M059J (cell line): ENCODE results near the gene FKBP15. TPM values are rescaled to one million over a fixed set of nuclear protein-coding genes. Genes with fewer than 3 reads are reported as not detected.
"Not testable (repeated sequence)": the region's sequence is repeated elsewhere in the genome, so short reads cannot be mapped to it uniquely, and the experiment has no call there.

Source experiments
- DNase-seq: peaks from one replicate; pipeline ENCODE4 v3.0.0-alpha.2; 2012; ENCODE audit warnings: low read depth
- total RNA-seq: library from RNA; depleted of rRNA; stranded (reverse); fragments of >200 nt; shearing (Covaris generic); gene quantifications from 2 replicates; pipeline ENCODE4 v1.2.3, GENCODE V29; 2014

FKBP15 gene
- total RNA-seq, 1 experiment from 2014 or later = 36.8 TPM

DNA sequence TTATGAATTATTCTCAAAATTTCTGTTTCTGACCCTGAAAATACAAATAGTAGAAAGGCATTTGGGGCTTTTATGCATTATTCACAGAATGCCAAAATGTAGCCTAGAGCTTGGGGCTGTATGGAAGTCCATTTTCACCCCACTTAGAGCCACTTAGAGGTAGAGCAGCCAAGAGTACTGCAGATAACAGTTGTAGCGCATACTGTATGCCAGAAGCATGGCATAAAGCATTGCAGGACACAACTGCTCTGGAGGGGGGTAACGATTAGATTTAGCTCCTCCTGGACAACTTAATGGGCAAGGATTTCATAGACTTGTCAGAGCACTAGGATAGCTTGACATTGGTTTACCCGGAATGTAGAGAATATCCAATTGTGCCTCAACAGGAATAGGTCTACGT lies 15.9 kb upstream of the FKBP15 start:
- no peak for DNase-seq

- DNase-seq = not testable (repeated sequence)
Observed at GRCh38 chr9:113235701-113236255, 14.7 kb upstream of the FKBP15 start.

- no peak for DNase-seq
Observed at GRCh38 chr9:113231701-113232100, 10.6 kb upstream of the FKBP15 start.

DNA sequence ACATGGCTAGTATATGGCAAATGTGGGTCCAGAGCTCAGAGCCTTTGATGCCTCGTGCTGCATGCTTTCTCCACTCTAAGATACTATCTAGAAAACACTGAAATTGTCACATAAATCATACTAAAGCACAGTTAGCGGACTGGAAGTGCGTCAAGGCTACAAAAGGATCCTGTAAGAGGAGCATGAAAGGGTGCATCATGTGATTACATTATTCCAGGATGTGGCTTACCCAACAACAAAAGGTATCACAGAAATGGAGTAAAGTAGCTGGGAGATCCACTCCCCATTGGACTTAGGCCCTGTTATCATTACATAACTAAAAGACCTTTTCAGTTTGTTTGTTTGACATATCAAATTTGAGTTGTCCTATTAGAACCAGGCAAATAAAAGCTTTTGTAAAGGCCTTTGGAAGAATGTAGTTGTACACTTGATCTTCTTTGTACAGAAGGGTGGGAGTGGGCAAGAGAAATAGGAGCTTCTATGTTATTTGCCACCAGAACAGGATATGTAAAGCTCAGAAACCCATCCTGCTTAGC lies 7.1 kb upstream of the FKBP15 start:
- DNase-seq = peak; percentile 12

DNA sequence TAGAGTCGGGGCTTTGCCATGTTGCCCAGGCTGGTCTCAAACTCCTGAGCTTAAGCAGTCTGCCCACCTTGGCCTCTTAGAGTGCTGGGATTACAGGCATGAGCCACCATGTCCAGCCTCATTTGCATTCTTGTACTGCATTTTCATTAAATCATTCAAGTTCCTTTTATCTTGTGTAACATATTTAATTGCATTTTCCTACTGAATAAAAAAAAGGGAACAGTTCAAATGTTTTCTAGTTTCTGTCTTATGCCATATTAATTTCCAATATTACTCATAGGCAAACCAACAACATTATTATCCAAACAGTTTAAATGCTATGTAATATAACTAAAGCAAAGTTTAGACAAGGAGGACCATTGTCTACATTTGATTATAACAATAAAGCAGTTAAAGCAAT lies 6.4 kb upstream of the FKBP15 start:
- DNase-seq = no peak

- DNase-seq = peak; percentile 82
Observed at GRCh38 chr9:113223963-113224362, 2.9 kb upstream of the FKBP15 start.

DNA sequence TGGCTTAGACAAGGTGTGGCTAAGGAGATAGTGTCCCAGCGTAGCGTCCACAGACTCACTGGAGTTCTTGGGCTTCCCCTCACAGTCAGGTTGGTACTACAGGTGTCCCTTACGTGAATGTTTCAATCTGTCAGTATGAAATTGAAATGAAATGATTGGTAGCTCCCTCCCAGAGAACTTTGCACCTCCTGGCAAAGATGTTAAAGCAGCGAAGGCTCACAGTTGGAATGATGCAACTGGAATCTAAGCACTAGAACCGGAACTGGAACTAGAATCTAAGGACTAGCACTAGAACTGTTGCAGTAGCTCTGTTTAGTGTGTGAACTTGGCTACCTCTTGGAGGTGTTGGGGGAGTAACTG lies 1.4 kb upstream of the FKBP15 start:
- peak; percentile 11 for DNase-seq

- peak; percentile 34 for DNase-seq
Observed at GRCh38 chr9:113221800-113222481, 864 bp upstream of the FKBP15 start.

DNA sequence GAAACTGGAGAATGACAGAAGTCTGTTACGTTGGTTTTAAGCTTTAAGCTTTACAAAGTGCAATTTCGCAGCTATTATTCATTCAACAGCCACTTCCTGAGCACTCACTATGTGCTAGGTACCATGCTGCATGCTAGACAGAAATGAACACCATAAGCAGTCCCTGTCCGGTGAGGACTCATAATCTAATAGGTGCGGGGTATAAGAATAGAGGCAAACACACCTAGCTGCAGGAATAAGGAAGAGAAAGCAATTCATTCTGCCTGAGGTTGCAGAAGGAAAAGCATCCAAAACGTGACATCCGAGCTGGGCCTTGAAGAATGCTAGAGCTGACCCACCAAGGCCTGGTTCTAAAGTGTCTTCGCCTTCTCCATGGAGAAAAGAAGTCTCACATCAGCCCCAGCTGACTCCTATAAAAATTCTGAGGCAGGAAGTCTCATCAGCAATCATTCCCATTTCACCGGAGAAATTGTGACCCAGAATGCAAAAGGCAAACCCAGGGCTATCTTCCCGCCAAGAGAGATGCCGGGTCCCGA lies 542 bp downstream of the FKBP15 start:
- DNase-seq = peak; percentile 36

GRCh38 chr9:113219969-113220368 lies 1.1 kb downstream of the FKBP15 start:
- DNase-seq = peak; percentile 92

GRCh38 chr9:113219186-113219936 lies 1.7 kb downstream of the FKBP15 start:
- no peak for DNase-seq

DNA sequence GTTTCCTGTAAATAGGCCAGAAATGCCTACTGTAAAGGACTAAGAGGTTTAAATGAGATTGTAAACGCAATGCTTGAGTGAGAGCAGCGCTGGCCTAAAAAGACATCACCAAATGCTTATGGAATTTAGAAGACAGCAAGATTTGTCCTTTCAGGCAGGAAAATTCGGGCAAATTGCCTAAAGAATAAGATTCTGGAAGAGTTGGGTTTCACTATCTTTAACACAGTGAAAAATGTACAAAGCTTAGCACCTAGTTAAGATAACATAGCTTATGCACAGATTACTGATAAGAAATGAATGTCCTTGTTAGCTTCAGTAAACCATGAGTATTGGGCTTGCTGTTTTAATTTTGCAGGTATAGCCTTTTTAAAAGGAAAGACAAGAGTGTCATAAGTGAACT lies 4.7 kb downstream of the FKBP15 start:
- no peak for DNase-seq

DNA sequence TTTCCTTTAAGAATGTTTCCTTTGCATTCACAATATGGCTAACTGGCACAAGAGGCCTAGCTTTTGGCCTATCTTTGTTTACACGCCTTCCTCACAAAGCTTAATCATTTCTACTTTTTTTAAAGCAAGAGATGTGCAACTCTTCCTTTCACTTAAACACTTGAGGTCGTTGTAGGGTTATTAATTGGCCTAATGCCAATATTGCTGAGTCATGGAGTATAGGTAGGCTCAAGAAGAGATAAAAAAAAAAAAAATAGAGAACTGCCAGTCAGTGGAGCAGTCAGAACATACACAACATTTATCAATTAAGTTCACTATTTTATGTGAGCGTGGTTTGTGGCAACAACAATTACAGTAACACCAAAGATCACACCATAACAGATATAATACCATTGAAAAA lies 5.9 kb downstream of the FKBP15 start:
- DNase-seq = peak; percentile 65

DNA sequence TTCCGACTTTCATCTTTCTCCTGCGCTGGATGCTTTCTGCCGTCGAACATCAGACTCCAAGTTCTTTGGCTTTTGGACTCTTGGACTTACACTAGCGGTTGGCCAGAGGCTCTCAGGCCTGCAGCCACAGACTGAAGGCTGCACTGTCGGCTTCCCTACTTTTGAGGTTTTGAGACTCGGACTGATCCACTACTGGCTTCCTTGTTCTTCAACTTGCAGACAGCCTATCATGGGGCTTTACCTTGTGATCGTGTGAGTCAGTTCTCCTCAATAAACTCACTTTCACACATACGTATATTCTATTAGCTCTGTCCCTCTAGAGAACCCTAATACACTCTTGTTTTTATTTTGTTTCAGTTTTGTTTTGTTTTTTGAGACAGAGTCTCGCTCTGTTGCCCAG lies 10.3 kb downstream of the FKBP15 start:
- DNase-seq = no peak

DNA sequence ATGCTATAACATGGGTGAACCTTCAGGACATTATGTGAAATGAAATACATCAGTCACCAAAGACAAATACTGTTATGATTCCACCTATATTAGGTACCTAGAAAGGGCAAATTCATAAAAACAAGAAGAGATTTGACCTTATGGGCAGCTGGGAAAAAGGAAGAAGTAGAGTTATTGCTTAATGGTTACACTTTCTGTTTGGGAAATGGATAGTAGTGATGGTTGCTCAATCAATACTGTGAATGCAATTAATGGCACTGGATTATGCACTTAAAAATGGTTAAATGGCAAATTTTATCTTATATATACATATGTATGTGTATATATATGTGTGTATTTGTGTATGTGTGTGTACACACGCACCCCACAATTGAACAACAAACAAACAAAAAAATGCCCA lies 15.2 kb downstream of the FKBP15 start:
- DNase-seq = no peak

DNA sequence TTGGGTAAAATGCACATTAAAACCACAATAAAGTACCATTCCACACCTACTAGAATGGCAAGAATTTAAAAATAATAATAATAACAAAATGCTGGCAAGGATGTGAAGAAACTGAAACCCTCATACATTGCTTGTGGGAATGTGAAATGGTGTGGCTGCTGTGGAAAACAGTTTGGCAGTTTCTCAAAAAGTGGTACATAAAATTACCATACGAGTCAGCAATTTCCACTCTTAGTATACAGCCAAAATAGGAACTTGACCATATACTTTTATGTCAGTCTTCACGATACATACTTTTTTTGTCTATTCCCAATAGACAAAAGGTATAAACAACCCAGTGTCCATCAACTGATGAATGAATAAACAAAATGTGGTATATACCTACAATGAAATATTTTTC lies 15.6 kb downstream of the FKBP15 start:
- DNase-seq = no peak

DNA sequence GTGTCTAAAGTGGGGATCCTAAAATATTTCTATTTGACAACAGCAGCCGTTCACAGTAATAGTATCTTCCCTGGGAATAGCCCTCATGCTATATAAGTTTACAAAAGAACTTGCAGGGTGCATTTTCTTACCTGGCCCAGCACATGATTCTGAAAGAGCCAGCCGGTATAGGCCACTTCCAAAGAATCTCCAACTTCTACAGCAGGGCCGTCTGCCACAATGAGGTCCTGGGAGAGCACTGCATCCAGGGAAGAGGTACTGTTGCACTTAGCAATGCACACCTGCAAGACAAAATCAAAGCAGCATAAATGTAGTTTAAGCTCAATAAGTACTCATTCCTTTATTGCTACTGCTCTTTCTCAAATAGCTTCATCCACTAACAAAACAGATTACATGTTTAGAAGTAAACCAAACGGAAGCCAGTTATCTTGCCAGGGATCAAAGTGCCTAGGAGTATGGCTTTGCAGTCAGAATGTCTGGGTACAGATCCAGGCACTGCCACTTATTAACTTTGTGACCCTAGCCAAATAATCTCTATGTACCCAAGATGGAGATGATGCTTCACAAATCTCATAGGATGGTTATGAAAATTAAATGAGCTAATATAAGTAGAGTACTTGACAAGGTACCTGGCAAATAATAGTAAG lies 21.3 kb downstream of the FKBP15 start:
- no peak for DNase-seq

- DNase-seq = no peak
Observed at GRCh38 chr9:113192455-113192854, 28.6 kb downstream of the FKBP15 start.

DNA sequence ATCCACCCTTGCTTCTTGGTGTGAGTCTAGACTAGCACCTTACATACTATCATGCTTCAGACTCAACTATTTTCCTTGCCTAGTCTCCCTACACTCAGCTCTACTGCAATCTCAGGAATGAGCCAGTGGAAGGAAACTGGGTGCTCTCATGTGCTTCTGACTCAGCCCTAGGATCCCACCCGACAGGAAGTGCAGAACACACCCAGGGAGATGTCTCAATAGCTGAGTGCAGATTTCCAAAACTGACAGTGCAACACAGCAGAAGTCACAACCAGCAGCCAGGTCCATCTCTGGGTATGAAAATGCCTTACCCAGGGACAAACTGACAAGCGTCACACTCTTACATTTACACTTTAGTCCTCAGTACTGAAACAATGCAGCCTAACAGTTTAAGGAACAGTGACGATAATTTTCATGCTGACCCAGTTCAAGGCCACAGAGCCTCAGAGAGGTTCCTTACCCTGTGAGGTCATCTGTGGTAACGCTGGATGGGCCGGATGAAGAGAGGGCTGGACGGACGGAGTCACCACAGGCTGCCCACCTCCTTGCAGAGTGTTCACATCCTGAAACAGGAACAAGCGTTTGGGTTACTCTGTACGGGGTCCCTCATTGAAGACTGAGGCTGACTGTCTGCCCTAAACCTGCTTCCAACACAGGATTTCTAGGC lies 33.0 kb downstream of the FKBP15 start:
- peak; percentile 63 for DNase-seq

DNA sequence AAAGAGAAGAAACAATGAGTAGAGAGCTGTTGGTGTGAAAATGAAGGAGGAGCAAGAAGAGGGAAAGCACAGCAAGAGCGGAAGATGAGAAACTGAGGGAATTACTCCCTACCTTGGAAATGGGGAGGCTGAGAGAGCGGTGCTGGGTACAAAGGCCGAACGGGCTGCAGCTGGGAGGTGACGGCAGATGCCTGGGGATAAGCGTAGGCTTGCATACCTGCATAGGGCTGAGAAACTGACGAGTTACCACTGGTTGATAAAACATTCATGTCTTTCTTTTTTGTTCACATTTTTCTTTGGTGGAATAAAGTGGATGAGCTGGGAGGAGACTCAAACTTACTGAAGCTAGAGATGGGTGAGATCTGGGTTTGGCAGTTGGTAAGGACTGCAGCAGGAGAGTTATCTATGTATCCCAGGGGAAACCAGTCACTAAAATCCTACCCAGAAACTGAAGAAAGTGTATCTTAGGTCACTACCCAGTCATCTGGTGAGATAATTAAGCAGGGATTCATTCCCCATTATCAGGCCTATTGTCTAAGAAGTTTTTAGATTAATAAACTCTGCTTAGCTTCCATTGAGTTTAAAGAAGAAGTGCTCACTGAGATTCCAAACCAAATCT lies 34.8 kb downstream of the FKBP15 start:
- DNase-seq = no peak

DNA sequence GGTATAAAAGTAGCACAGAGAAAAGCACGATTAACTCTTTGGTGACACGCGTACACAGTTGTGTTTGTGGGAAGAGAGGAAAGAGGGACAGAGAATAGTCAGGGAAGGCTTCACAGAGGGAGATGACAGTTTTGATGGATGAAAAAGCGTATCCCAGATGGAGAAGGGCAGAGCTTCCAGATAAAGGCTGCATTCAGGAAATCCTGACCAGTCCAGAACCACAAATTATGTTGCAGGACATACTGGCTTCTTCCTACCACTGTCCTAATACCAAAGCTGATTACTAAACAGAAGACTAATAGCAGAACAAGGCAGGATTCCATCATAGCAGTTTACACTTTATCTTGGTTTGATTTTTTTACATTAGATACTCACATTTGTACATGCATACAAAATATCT lies 35.8 kb downstream of the FKBP15 start:
- no peak for DNase-seq
